Loucy (cell line): Measurements from ENCODE around the gene TCEA3.

Source experiments
- H2AFZ ChIP-seq: fragments of 200-600 bp; sonication (generic); 2 replicates; pipeline ENCODE4 v1.6.0; 2016; ENCODE audit warnings: antibody characterized with exemption, mild to moderate bottlenecking, low read length, moderate library complexity
- H3F3A ChIP-seq: fragments of 200-600 bp; 2 replicates; pipeline ENCODE4 v1.6.0; 2016; ENCODE audit warnings: antibody characterized with exemption, low read depth, mild to moderate bottlenecking
- H3K27me3 ChIP-seq: fragments of 200-600 bp; sonication (generic); 2 replicates; pipeline ENCODE4 v1.6.1; 2014; ENCODE audit warnings: low read length, mild to moderate bottlenecking; ENCODE audit not compliant: insufficient read depth, poor library complexity, severe bottlenecking
- H3K36me3 ChIP-seq: fragments of 200-600 bp; sonication (generic); 2 replicates; pipeline ENCODE4 v1.6.1; 2016; ENCODE audit warnings: low read length; ENCODE audit not compliant: insufficient read depth
- H3K4me1 ChIP-seq: fragments of 200-600 bp; sonication (generic); 2 replicates; pipeline ENCODE4 v1.5.1; 2014; ENCODE audit warnings: low read length, mild to moderate bottlenecking; ENCODE audit not compliant: insufficient read depth, poor library complexity, severe bottlenecking
- H3K4me2 ChIP-seq: fragments of 200-600 bp; sonication (generic); 2 replicates; pipeline ENCODE4 v1.6.0; 2014; ENCODE audit warnings: antibody characterized with exemption, low read length, low read depth, mild to moderate bottlenecking; ENCODE audit not compliant: poor library complexity, severe bottlenecking
- H3K4me3 ChIP-seq: fragments of 200-600 bp; sonication (generic); 2 replicates; pipeline ENCODE4 v1.5.1; 2014; ENCODE audit warnings: low read length, mild to moderate bottlenecking, mixed read lengths; ENCODE audit not compliant: poor library complexity, severe bottlenecking
- H3K79me2 ChIP-seq: fragments of 200-600 bp; sonication (generic); 2 replicates; pipeline ENCODE4 v1.6.1; 2014; ENCODE audit warnings: low read length; ENCODE audit not compliant: insufficient read depth
- H3K9ac ChIP-seq: fragments of 200-600 bp; sonication (generic); 2 replicates; pipeline ENCODE4 v1.6.0; 2014; ENCODE audit warnings: mild to moderate bottlenecking, low read depth, low read length, moderate library complexity; ENCODE audit not compliant: poor library complexity, severe bottlenecking
- H3K9me2 ChIP-seq: fragments of 200-600 bp; sonication (generic); replicated peaks from 2 replicates; pipeline ENCODE4 v1.6.1; 2016; ENCODE audit warnings: low read depth, low read length, mixed read lengths
- H3K9me3 ChIP-seq: fragments of 200-600 bp; sonication (generic); 2 replicates; pipeline ENCODE4 v1.6.1; 2014; ENCODE audit warnings: mild to moderate bottlenecking, antibody characterized with exemption, low read length, low read depth; ENCODE audit not compliant: insufficient read depth
- H4K20me1 ChIP-seq: fragments of 200-600 bp; sonication (generic); 2 replicates; pipeline ENCODE4 v1.6.0; 2014; ENCODE audit warnings: antibody characterized with exemption, low read length, mild to moderate bottlenecking; ENCODE audit not compliant: insufficient read depth, poor library complexity, severe bottlenecking
- CTCF ChIP-seq: fragments of 200-600 bp; sonication (generic); conservative IDR thresholded peaks from 2 replicates; pipeline ENCODE4 v1.5.1; 2014; ENCODE audit warnings: mild to moderate bottlenecking, antibody characterized with exemption, low read length
- EZH2phosphoT487 ChIP-seq: fragments of 200-600 bp; IDR thresholded peaks from 2 replicates; pipeline ENCODE4 v1.6.1; 2018; ENCODE audit warnings: antibody characterized with exemption, mild to moderate bottlenecking, moderate library complexity, borderline replicate concordance

The TCEA3 gene

DNA sequence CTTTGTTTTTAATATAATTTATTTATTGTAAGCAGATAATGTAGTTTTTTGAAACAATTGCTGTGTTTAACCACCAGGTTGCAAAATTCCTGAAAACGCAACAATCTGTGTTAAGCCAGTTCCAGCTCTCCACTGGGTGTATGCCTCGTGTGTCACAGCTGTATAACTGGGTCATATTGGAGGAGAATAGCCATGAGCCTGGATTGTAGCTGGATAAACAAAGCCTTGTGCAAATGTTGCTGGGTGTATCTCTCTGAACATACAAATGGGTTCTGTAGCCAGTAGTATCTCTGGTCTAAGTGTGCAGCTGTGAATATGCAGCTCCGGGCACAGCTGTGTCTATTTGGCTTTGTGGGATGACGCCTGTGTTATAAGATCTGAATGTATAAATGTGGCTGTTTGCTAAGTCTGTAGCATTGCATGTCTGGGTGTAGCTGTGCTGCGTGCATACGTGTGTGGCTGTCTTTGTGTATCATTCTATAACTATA, 2.8 kb downstream of the TCEA3 start:
- Histone ChIP-seq H3K9me3 (no peaks in the 10 kb centered on the region), H4K20me1 (no peaks in the 10 kb centered on the region), H3K4me2 (peak overlapping the region; percentile 66), H3F3A (no peaks in the 10 kb centered on the region), H3K79me2 (no peaks in the 10 kb centered on the region), H3K36me3 (no peaks in the 10 kb centered on the region), H3K27me3 (no peaks in the 10 kb centered on the region), H3K4me1 (peaks cover 37% of the 10 kb centered on the region), H2AFZ (peak overlapping the region; percentile 87), H3K9me2 (no peaks in the 10 kb centered on the region), H3K9ac (peak overlapping the region; percentile 76), H3K4me3 (peak overlapping the region; percentile 68)
- no peak for TF ChIP-seq CTCF

GRCh38 chr1:23421343-23421742, 3.2 kb downstream of the TCEA3 start:
- peaks cover 37% of the 10 kb centered on the region for H3K4me1 ChIP-seq
- H3K27me3 ChIP-seq: no peaks in the 10 kb centered on the region
- no peaks in the 10 kb centered on the region for H3K9me3 ChIP-seq
- H3K9me2 ChIP-seq: no peaks in the 10 kb centered on the region
- TF ChIP-seq EZH2phosphoT487 (no peak), CTCF (no peak)
- peak overlapping the region; percentile 76 for H3K9ac ChIP-seq
- no peaks in the 10 kb centered on the region for H3F3A ChIP-seq
- peak overlapping the region; percentile 66 for H3K4me2 ChIP-seq
- H4K20me1 ChIP-seq: no peaks in the 10 kb centered on the region
- no peak overlapping the region; the same call in 1 of the 2 replicates for H2AFZ ChIP-seq
- H3K4me3 ChIP-seq: no peak overlapping the region
- H3K36me3 ChIP-seq: no peaks in the 10 kb centered on the region
- H3K79me2 ChIP-seq: no peaks in the 10 kb centered on the region

DNA sequence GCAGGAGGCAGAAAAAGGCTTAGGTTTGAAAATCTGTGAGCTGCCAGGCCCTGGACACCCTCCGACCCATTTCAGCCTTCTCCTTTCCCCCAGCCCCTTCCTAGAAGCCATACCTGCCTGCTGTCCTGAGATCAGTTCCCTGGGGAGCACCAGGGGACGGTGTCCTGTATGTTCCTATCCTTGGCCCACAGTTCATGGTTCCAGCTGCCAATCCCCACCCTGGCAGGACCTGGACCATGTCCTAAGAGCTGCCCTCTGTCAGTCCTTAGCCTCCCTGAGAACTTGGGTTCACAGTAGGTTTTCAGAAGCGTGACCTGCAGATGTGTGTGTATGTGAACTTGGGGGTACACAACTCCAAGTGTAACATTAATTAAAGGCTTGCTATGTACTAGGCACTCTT, 3.8 kb downstream of the TCEA3 start:
- Histone ChIP-seq H3K9me2 (no peaks in the 10 kb centered on the region), H3K9ac (no peak overlapping the region), H3K79me2 (no peaks in the 10 kb centered on the region), H3K36me3 (no peaks in the 10 kb centered on the region), H2AFZ (no peak overlapping the region), H3K4me1 (peaks cover 37% of the 10 kb centered on the region), H3K9me3 (no peaks in the 10 kb centered on the region), H3F3A (no peaks in the 10 kb centered on the region), H3K4me2 (no peak overlapping the region), H3K27me3 (no peaks in the 10 kb centered on the region), H3K4me3 (no peak overlapping the region), H4K20me1 (no peaks in the 10 kb centered on the region)
- TF ChIP-seq EZH2phosphoT487 (no peak), CTCF (no peak)
